Activated CD4-positive, alpha-beta T cell treated with anti-CD3 and anti-CD28 coated beads, Interleukin-2, Interleukin-6, amounts not matched to agents 100 ng/mL and 50 ng/mL, durations not matched to agents 16 hours and 8 hours (primary cell): ENCODE data around the gene SLITRK2.

Experiments
- DNase-seq: peaks from one replicate; pipeline ENCODE4 v3.0.0-alpha.2; 2020

The SLITRK2 gene

GRCh38 chrX:145817331-145818185, at the start of gene SLITRK2:
Gene SLITRK2, plus strand, starts transcription at chrX:145817829. Its CDS starts 4,597 bp downstream, at chrX:145822426.
- no peak for DNase-seq

- DNase-seq, result no peak
Observed at GRCh38 chrX:145773006-145773405, 44.6 kb upstream of the SLITRK2 start.

GRCh38 chrX:145792281-145792680, 25.3 kb upstream of the SLITRK2 start:
- DNase-seq, result no peak

- DNase-seq, result no peak
Observed at GRCh38 chrX:145803508-145803907, 14.1 kb upstream of the SLITRK2 start.

GRCh38 chrX:145813081-145813480, 4.5 kb upstream of the SLITRK2 start:
- DNase-seq, result no peak

- DNase-seq, result no peak
Observed at GRCh38 chrX:145816601-145817315, 871 bp upstream of the SLITRK2 start.

- no peak for DNase-seq
Observed at GRCh38 chrX:145818186-145819113, 821 bp downstream of the SLITRK2 start.

- DNase-seq, result no peak
Observed at GRCh38 chrX:145820825-145821224, 3.2 kb downstream of the SLITRK2 start.

GRCh38 chrX:145821291-145821897, 3.8 kb downstream of the SLITRK2 start:
- no peak for DNase-seq

GRCh38 chrX:145821898-145822571, 4.4 kb downstream of the SLITRK2 start:
- DNase-seq, result no peak

- DNase-seq, result no peak
Observed at GRCh38 chrX:145823132-145823531, 5.5 kb downstream of the SLITRK2 start.

GRCh38 chrX:145825896-145826295, 8.3 kb downstream of the SLITRK2 start:
- peak; percentile 8 for DNase-seq

GRCh38 chrX:145826466-145826865, 8.8 kb downstream of the SLITRK2 start:
- DNase-seq, result no peak

- no peak for DNase-seq
Observed at GRCh38 chrX:145832796-145833195, 15.2 kb downstream of the SLITRK2 start.

GRCh38 chrX:145840531-145840930, 22.9 kb downstream of the SLITRK2 start:
- no peak for DNase-seq

- no peak for DNase-seq
Observed at GRCh38 chrX:145843146-145843904, 25.7 kb downstream of the SLITRK2 start.

GRCh38 chrX:145844886-145845285, 27.3 kb downstream of the SLITRK2 start:
- DNase-seq, result no peak

- DNase-seq, result no peak
Observed at GRCh38 chrX:145848448-145848847, 30.8 kb downstream of the SLITRK2 start.

- no peak for DNase-seq
Observed at GRCh38 chrX:145848857-145849256, 31.2 kb downstream of the SLITRK2 start.

GRCh38 chrX:145853181-145853580, 35.6 kb downstream of the SLITRK2 start:
- no peak for DNase-seq

- no peak for DNase-seq
Observed at GRCh38 chrX:145856181-145856580, 38.6 kb downstream of the SLITRK2 start.
